ENCODE results near the gene PLPPR1.
"Not testable (repeated sequence)": the region's sequence is repeated elsewhere in the genome, so short reads cannot be mapped to it uniquely, and the experiment has no call there.

DNA sequence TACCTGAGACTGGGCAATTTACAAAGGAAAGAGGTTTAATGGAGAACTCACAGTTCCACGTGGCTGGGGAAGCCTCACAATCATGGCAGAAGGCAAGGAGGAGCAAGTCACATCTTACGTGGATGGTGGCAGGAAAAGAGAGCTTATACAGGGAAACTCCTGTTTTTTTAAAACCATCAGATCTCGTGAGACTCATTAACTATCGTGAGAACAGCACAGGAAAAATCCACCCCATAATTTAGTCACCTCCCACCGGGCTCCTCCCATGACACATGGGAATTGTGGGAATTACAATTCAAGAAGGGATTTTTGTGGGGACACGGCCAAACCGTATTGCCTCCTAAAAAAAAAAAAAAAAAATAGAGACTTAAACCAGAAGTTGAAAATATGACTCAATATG is 11.1 kb downstream of the PLPPR1 start:
- not testable (repeated sequence) for TF ChIP-seq POLR2AphosphoS5 (IDR thresholded peaks at IDR 0.05; ENCODE audit: insufficient read depth, low read depth, low read length); JUN (IDR thresholded peaks at IDR 0.05; ENCODE audit: borderline replicate concordance, insufficient read depth, insufficient read length, low read depth); EZH2 (IDR thresholded peaks at IDR 0.05; ENCODE audit: borderline replicate concordance, low read depth, low read length, severe bottlenecking); POLR2A (IDR thresholded peaks at IDR 0.05; ENCODE audit: low read depth, low read length); MAX (IDR thresholded peaks at IDR 0.05; ENCODE audit: insufficient read depth, insufficient read length); MYC (IDR thresholded peaks at IDR 0.05; ENCODE audit: low read depth, low read length); FOS (IDR thresholded peaks at IDR 0.05; ENCODE audit: borderline replicate concordance, insufficient read depth, low read length); GATA2 (IDR thresholded peaks at IDR 0.05; ENCODE audit: insufficient read depth, insufficient read length, low read depth, low read length)
- TF ChIP-seq, protein P1, sequence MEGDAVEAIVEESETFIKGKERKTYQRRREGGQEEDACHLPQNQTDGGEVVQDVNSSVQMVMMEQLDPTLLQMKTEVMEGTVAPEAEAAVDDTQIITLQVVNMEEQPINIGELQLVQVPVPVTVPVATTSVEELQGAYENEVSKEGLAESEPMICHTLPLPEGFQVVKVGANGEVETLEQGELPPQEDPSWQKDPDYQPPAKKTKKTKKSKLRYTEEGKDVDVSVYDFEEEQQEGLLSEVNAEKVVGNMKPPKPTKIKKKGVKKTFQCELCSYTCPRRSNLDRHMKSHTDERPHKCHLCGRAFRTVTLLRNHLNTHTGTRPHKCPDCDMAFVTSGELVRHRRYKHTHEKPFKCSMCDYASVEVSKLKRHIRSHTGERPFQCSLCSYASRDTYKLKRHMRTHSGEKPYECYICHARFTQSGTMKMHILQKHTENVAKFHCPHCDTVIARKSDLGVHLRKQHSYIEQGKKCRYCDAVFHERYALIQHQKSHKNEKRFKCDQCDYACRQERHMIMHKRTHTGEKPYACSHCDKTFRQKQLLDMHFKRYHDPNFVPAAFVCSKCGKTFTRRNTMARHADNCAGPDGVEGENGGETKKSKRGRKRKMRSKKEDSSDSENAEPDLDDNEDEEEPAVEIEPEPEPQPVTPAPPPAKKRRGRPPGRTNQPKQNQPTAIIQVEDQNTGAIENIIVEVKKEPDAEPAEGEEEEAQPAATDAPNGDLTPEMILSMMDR (IDR thresholded peaks at IDR 0.05; ENCODE audit: extremely low read depth in 1 of 2, insufficient read depth in 1 of 2, low read depth in 1 of 2, low read length in 2 of 2) = not testable (repeated sequence)
